CD4-positive, alpha-beta T cell (primary cell): ENCODE data around the gene PRRG2. TPM values are rescaled to one million over a fixed set of nuclear protein-coding genes. Genes with fewer than 3 reads are reported as not detected.
A peak's percentile ranks its signal among the peaks of the same experiment; 100 is the strongest.

Source experiments
- ATAC-seq: fragments of 200-7000 bp; cut with Tn5 transposase; one replicate; pipeline ENCODE4 v1.10.0; 2022; ENCODE audit warnings: mild to moderate bottlenecking; ENCODE audit not compliant: poor library complexity
- CTCF ChIA-PET: fragments of 350-600 bp; sonication (Branson Sonifier 250); formaldehyde crosslinking; loops from one replicate; lab custom pipeline; 2021; ENCODE audit warnings: antibody characterized with exemption, inconsistent platforms; lab: Charles Lee
- POLR2A ChIA-PET: fragments of 350-600 bp; sonication (Branson Sonifier 250); formaldehyde crosslinking; loops from one replicate; lab custom pipeline; 2021; ENCODE audit warnings: antibody characterized with exemption, inconsistent platforms; lab: Charles Lee
- DNase-seq, 14 experiments: peaks; one replicate each; pipeline ENCODE4 v3.0.0-alpha.2; 2013 to 2020; ENCODE audit warnings: mixed read lengths in 2 of 14
- H3K27ac ChIP-seq, 2 donors: one replicate each; pipeline versions ENCODE4 v1.5.1 to v1.7.0; 2013; ENCODE audit warnings: low read length in 2 of 2, low read depth in 1 of 2, mild to moderate bottlenecking in 1 of 2
- H3K27me3 ChIP-seq, 2 experiments: 1 replicate in 1 of 2; 2 replicates in 1 of 2; pipeline versions ENCODE4 v1.6.1 to v1.7.0; 2013; ENCODE audit warnings: low read length in 2 of 2, control low read depth in 1 of 2, mild to moderate bottlenecking in 1 of 2, moderate library complexity in 1 of 2; ENCODE audit not compliant: insufficient read depth in 2 of 2, control insufficient read depth in 1 of 2
- H3K36me3 ChIP-seq: one replicate; pipeline ENCODE4 v1.6.1; 2013; ENCODE audit warnings: low read length, control low read depth; ENCODE audit not compliant: insufficient read depth
- H3K4me1 ChIP-seq: one replicate; pipeline ENCODE4 v1.6.1; 2013; ENCODE audit warnings: low read length, control low read depth; ENCODE audit not compliant: insufficient read depth
- H3K4me3 ChIP-seq: one replicate; pipeline ENCODE4 v1.5.1; 2013; ENCODE audit warnings: mild to moderate bottlenecking, low read length, moderate library complexity
- H3K9me3 ChIP-seq, 2 experiments: 1 replicate in 1 of 2; 2 replicates in 1 of 2; pipeline versions ENCODE4 v1.6.1 to v1.7.0; 2013; ENCODE audit warnings: low read length in 2 of 2, mild to moderate bottlenecking in 2 of 2, control low read depth in 1 of 2, moderate library complexity in 1 of 2; ENCODE audit not compliant: control insufficient read depth in 1 of 2, insufficient read depth in 1 of 2
- H3K27ac Mint-ChIP-seq: one replicate; pipeline ENCODE4 v1.8.0; 2020; ENCODE audit warnings: mixed read lengths
- H3K27me3 Mint-ChIP-seq: one replicate; pipeline ENCODE4 v1.8.0; 2021; ENCODE audit warnings: mixed read lengths
- H3K36me3 Mint-ChIP-seq: one replicate; pipeline ENCODE4 v1.8.0; 2021; ENCODE audit warnings: low read depth, mixed read lengths
- H3K4me1 Mint-ChIP-seq: one replicate; pipeline ENCODE4 v1.8.0; 2021; ENCODE audit warnings: low read depth, mixed read lengths
- H3K4me3 Mint-ChIP-seq: one replicate; pipeline ENCODE4 v1.8.0; 2020; ENCODE audit warnings: mild to moderate bottlenecking, mixed read lengths
- H3K9me3 Mint-ChIP-seq: one replicate; pipeline ENCODE4 v1.8.0; 2020; ENCODE audit warnings: mixed read lengths
- intact Hi-C, 2 experiments: fragments of 100-400 bp; cut with DNase I in 1 of 2; cut with micrococcal nuclease in 1 of 2; formaldehyde crosslinking; loops; one replicate each; pipeline versions ENCODE4 v1.15.1 to v1.9.0; 2023 to 2025; cut with DNase I, micrococcal nuclease
- total RNA-seq, 174 experiments: library from RNA in 2 of 174; stranded (reverse) in 2 of 174; gene quantifications; one replicate each; pipeline ENCODE4 v1.2.3 and lab custom pipeline; 2021 to 2026
- TF ChIP-seq, protein P1 (sequence below): fragments of 200-600 bp; IDR thresholded peaks from one replicate; pipeline ENCODE4 v1.8.0; 2022; ENCODE audit warnings: antibody characterized with exemption, mild to moderate bottlenecking

Gene PRRG2
- total RNA-seq, 2 experiments from 2014 or later = 0.49 to 0.78 TPM

DNA sequence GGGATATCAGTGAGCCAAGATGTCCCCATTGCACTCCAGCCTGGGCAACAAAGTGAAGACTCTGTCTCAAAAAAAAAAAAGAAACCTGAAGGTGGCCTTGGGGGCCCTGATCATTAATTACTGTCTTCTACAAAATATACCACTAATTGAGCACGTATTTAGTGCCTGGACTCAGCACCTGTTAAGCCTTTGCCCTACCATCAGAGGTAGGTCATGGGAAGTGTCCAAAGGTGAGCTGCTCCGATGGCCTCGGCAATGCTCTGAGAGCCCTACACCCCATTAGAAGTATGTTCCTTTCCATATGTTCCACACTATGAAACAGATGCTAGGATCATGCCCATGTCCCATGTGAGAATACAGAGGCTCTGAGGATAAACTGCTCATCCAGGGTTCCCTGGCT lies 21.7 kb upstream of the PRRG2 start:
- ATAC-seq = no peak
- TF ChIP-seq, protein P1, sequence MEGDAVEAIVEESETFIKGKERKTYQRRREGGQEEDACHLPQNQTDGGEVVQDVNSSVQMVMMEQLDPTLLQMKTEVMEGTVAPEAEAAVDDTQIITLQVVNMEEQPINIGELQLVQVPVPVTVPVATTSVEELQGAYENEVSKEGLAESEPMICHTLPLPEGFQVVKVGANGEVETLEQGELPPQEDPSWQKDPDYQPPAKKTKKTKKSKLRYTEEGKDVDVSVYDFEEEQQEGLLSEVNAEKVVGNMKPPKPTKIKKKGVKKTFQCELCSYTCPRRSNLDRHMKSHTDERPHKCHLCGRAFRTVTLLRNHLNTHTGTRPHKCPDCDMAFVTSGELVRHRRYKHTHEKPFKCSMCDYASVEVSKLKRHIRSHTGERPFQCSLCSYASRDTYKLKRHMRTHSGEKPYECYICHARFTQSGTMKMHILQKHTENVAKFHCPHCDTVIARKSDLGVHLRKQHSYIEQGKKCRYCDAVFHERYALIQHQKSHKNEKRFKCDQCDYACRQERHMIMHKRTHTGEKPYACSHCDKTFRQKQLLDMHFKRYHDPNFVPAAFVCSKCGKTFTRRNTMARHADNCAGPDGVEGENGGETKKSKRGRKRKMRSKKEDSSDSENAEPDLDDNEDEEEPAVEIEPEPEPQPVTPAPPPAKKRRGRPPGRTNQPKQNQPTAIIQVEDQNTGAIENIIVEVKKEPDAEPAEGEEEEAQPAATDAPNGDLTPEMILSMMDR = no peak
- Histone ChIP-seq H3K27ac (peak overlapping the region; percentile 61 to 77), H3K4me3 (peak overlapping the region; percentile 68), H3K9me3 (peaks cover 0 to 15% of the 10 kb centered on the region in 2 experiments), H3K27me3 (peaks cover 0 to 3% of the 10 kb centered on the region in 2 experiments), H3K36me3 (peaks cover 50% of the 10 kb centered on the region), H3K4me1 (peaks cover 96% of the 10 kb centered on the region)
- intact Hi-C loops = no loop called here
- CTCF ChIA-PET = interaction anchor here (0.7 to 5.2 kb wide), 6 partner anchors 9 to 53 kb away, joined by 3 to 62 read pairs (median 4); no protein-coding TSS in a partner anchor
- peak overlapping the region; percentile 95 for H3K4me3 Mint-ChIP-seq
- POLR2A ChIA-PET = interaction anchor here (1.2 to 8.6 kb wide), 17 partner anchors 6 to 318 kb away, joined by 3 to 123 read pairs (median 7); partner anchors contain the start of genes AKT1S1, NOSIP, PRMT1 and PRR12
- H3K36me3 Mint-ChIP-seq = peaks cover 61% of the 10 kb centered on the region
- no peak for DNase-seq
- no peaks in the 10 kb centered on the region for H3K9me3 Mint-ChIP-seq
- H3K27ac Mint-ChIP-seq = peak overlapping the region; percentile 89
- H3K4me1 Mint-ChIP-seq = peaks cover 78% of the 10 kb centered on the region
- no peaks in the 10 kb centered on the region for H3K27me3 Mint-ChIP-seq

DNA sequence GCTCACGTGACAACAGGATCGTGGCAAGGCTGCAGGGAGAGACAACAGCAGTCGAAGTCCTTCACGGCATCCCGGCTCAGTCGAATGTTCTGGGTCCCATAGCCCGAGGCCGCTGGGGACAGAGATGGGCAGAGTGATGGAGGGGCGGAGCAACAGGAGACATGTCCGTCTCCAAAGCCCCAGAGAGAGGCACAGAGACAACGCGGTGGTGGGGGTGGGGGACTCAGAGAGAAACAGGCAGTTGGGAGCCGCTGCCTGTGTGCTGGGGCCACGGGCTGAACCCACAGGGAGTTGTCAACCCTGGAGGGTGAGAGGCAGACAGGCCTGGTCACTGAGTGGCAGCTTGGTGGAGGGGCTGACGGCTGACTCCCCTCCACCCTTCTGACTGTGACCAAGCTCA lies 21.2 kb upstream of the PRRG2 start:
- Mint-ChIP-seq H3K27me3 (no peaks in the 10 kb centered on the region), H3K27ac (peak overlapping the region; percentile 89), H3K36me3 (peaks cover 61% of the 10 kb centered on the region), H3K4me1 (peaks cover 78% of the 10 kb centered on the region), H3K4me3 (peak overlapping the region; percentile 95), H3K9me3 (no peaks in the 10 kb centered on the region)
- Histone ChIP-seq H3K27me3 (peaks cover 0 to 3% of the 10 kb centered on the region in 2 experiments), H3K4me3 (peak overlapping the region; percentile 68), H3K36me3 (peaks cover 45% of the 10 kb centered on the region), H3K4me1 (peaks cover 96% of the 10 kb centered on the region), H3K27ac (peak overlapping the region; percentile 61 to 77), H3K9me3 (peaks cover 0 to 15% of the 10 kb centered on the region in 2 experiments)
- ChIA-PET CTCF (interaction anchor here (1.1 to 5.2 kb wide), 4 partner anchors 9 to 53 kb away, joined by 3 to 62 read pairs (median 6); no protein-coding TSS in a partner anchor), POLR2A (interaction anchor here (0.5 to 5.3 kb wide), 12 partner anchors 9 to 318 kb away, joined by 3 to 123 read pairs (median 6); partner anchors contain the start of genes AKT1S1, PRR12, RCN3 and RPS11)
- ATAC-seq = no peak
- TF ChIP-seq, protein P1 = no peak
- intact Hi-C loops = no loop called here
- DNase-seq = peak in 2 of 14 experiments; percentile 40 to 48

DNA sequence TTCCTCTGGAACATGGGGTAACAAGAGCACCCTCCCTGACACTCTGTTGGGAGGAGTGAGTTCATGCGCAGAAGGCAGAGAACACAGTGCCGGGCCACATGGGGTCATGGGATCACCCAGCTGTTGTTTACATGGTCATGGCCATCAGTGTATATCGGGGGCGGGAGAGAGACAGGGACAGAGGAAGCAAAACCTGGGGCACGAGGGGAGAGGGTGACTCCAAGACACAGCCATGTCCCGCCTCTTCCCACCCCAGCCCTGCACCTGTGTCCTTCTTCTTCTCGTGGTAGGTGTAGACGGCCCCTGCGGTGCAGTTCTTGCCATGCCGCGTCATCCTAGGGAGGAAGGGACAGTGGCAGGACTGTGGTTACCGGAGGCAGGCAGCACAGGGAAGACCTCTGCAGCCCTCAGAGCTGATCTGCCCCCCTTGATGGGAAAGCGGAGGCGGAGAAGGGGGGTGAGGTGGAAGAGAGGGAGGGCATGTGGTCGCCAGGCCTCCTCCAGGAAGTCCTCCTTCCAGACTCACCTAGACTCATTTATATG lies 20.7 kb upstream of the PRRG2 start:
- peak overlapping the region; percentile 89 for H3K27ac Mint-ChIP-seq
- ChIA-PET POLR2A (interaction anchor here (0.5 to 5.3 kb wide), 10 partner anchors 10 to 926 kb away, joined by 3 to 123 read pairs (median 4); partner anchors contain the start of genes RCN3 and RPS11), CTCF (interaction anchor here (1.1 to 5.2 kb wide), 4 partner anchors 10 to 54 kb away, joined by 3 to 62 read pairs (median 6); no protein-coding TSS in a partner anchor)
- intact Hi-C loops = no loop called here
- H3K4me1 Mint-ChIP-seq = peaks cover 78% of the 10 kb centered on the region
- peak overlapping the region; percentile 95 for H3K4me3 Mint-ChIP-seq
- Histone ChIP-seq H3K36me3 (peaks cover 41% of the 10 kb centered on the region), H3K27me3 (peaks cover 0 to 3% of the 10 kb centered on the region in 2 experiments), H3K4me3 (peak overlapping the region; percentile 68), H3K27ac (peak overlapping the region; percentile 61 to 77), H3K4me1 (peaks cover 96% of the 10 kb centered on the region), H3K9me3 (peaks cover 0 to 14% of the 10 kb centered on the region in 2 experiments)
- no peaks in the 10 kb centered on the region for H3K9me3 Mint-ChIP-seq
- peak in 9 of 14 experiments; percentile 35 to 79 (median 53) for DNase-seq
- no peaks in the 10 kb centered on the region for H3K27me3 Mint-ChIP-seq
- H3K36me3 Mint-ChIP-seq = peaks cover 56% of the 10 kb centered on the region
- ATAC-seq = peak; percentile 10
- TF ChIP-seq, protein P1 = no peak
